ENCODE results near the gene S100A14. TPM values are rescaled to one million over a fixed set of nuclear protein-coding genes. Genes with fewer than 3 reads are reported as not detected.
A peak's percentile ranks its signal among the peaks of the same experiment; 100 is the strongest.
"Not testable (repeated sequence)": the region's sequence is repeated elsewhere in the genome, so short reads cannot be mapped to it uniquely, and the experiment has no call there.

Gene S100A14
- total RNA-seq, result 1.0 and 52.3 TPM in 2 replicates

DNA sequence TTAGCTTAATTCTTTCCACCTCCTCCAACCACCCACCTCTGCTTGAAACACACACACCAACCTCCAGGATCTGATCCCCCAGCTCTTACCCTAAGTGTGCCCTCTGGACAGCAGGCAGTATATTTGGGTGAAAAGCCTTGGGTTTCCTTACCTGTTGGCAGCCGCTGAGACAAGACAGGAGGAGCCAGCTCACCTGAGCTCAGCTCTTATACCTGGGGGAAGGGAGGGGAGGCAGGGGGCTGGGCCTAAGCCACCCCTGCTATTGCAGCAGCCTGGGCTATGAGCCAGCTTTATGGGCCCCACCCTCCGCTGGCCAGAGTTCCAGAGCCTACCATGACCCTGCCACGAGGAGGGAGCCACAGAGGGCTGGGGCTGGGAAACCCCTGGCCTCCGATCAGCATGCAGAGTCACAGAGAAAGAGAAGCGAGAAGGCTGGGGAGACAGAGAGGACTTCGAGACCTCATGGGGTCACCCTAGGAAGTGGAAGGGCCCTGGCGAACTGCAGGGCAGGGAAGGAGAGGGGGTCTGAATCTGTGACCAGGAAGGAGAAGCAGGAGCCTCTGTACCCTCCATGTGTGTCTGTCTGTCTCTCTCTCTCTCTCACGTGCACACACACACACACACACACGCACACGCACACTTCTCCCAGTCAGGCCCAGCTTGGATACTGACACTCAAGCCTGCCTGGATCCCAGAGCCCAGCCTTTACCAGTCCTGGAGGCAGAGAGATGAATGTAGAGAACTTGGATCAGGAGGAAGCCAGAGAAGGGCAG, at the start of gene S100A14:
TSS of gene S100A14 (minus strand) at position 182 of the 773 bp plus-strand sequence. CDS start 467 bp downstream, outside the sequence.
- peak; percentile 45 for DNase-seq (ENCODE audit: low read depth)

GRCh38 chr1:153663211-153663610, 47.1 kb upstream of the S100A14 start:
- DNase-seq (ENCODE audit: low read depth), result peak; percentile 44

DNA sequence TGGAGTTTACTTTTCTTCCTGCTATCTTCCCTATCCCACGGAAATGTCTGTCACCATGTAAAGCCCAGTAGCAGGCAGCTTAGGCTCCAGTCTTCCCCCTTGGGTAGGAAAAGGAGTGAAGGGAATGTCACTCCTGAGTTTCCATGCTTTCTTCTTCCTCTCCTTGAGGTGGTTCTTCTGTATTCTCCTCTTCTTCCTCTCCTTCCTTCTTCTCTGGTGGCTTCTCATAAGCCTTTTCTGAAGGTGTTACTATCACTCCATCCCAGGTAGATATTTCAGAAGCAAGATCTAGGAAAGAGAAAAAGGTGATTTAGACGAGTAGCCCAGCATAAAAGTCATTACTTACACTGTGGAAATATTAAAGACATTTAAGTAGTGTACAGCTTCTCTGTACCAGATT, 46.1 kb upstream of the S100A14 start:
- DNase-seq (ENCODE audit: low read depth), result no peak

DNA sequence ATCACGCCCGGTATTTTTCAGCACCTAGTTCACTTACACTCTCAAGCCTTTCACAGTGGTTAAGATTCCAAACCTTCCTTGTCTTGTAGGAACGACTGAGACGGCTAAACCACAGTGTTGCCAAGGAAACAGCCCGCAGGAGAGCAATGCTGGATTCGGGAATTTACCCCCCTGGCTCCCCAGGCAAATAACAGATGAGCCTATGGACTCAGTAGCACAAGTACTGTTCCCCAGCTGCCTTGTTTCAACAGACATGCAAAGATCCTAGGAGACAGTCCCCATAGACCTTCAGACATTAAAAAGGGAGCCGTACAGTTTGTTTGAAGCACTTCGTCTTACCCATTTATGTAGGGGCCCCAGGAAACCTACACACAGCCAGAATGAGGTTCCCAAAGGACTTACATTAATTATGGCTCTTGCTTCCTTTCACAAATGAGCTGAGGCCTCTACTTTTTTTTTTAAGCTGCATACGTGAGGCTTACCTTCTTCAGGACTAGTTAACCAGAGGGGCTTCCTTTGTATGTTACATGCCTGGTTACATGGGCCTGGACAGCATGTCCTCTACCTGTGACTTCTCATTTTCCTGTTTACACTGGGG, 45.1 kb upstream of the S100A14 start:
- no peak for DNase-seq (ENCODE audit: low read depth)

- no peak for DNase-seq (ENCODE audit: low read depth)
Measured at GRCh38 chr1:153659656-153660055, 43.5 kb upstream of the S100A14 start.

DNA sequence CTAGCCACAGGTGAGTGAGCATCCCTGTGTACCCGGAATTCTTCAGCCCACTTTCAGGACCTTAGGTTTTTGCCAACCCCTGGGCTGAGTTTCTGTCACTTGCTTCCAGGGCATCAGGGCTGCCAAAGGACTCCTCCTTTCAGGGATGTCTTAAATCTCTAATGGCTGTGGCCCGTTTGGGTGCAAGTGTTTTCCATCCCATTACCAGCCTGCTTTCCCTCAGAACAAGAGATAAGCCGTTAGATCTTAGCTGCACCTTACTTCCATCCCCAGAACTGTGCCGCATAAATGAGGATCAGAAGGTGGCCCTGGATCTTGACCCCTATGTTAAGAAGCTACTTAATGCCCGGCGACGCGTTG, 43.0 kb upstream of the S100A14 start:
- no peak for DNase-seq (ENCODE audit: low read depth)

GRCh38 chr1:153658400-153659174, 42.5 kb upstream of the S100A14 start, which contains the start of gene SNAPIN:
Gene SNAPIN, plus strand, starts transcription at chr1:153658703. Its CDS starts 41 bp downstream, at chr1:153658744.
- peak; percentile 74 for DNase-seq (ENCODE audit: low read depth)

GRCh38 chr1:153655333-153655732, 39.2 kb upstream of the S100A14 start:
- DNase-seq (ENCODE audit: low read depth), result no peak

GRCh38 chr1:153652805-153653500, 36.8 kb upstream of the S100A14 start:
- peak; percentile 95 for DNase-seq (ENCODE audit: low read depth)

- DNase-seq (ENCODE audit: low read depth), result no peak
Measured at GRCh38 chr1:153651771-153652170, 35.6 kb upstream of the S100A14 start.

GRCh38 chr1:153649863-153650235, 33.7 kb upstream of the S100A14 start:
- DNase-seq (ENCODE audit: low read depth), result no peak

DNA sequence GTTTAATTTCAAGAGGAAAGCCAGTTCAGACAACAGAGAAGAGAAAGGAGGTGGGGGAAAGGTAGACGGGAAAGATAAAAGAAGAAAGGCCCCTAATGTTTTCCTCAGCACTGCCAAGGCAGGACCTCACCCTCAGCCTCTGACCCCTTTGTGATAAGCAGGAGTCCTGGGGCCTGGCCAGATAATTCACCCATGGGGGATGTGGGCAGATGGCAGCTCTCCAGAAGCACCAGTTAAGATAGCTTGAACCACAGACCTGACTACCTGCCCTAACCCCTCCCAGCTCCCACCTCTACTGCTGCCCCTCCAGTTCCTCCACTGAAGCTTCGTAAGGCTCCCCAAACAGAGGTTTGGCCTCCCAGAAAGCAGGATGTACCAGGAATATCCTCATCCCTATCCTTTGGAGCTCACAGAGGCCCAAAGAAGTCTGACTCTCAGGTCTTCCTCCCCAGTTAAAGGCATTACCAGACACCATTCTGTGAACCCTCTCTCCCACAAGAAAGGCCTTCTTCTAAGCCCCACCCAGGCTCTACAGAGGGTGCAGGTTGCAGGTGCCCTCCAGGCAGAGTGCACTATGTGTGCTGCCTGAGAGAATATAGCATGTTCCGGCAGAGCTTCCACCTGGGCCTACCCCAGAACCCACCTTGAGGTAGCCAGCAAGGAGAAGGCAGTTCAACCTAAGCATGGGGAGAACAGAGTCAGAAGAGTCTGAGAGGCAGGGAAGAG, 33.2 kb upstream of the S100A14 start:
- no peak for DNase-seq (ENCODE audit: low read depth)

DNA sequence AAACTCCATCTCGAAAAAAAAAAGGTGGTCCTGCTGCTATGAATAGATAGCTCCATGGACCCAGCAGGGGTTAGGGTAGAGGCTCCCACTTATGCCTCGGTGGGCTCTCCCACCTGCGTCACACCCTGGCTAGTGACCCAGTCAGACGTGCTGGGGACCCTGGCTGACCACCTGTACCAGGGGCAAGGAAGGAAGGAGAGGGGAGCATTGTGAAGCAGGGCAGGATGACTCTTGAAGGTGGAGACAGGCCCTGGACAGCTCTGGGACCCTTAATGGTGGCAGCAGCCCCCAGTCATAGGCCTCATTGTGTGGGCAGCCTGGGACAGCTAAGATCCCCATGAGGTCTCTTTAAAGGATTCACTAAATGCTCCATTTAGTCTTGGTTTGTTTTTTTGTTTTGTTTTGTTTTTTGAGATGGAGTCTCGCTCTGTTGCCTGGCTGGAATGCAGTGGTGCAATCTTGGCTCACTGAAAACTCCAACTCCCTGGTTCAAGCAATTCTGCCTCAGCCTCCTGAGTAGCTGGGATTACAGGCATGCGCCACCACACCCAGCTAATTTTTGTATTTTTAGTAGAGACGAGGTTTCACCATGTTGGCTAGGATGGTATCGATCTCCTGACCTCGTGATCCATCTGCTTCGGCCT, 32.0 kb upstream of the S100A14 start:
- peak; percentile 82 for DNase-seq (ENCODE audit: low read depth)

- DNase-seq (ENCODE audit: low read depth), result no peak
Measured at GRCh38 chr1:153647346-153647714, 31.2 kb upstream of the S100A14 start.

- DNase-seq (ENCODE audit: low read depth), result no peak
Measured at GRCh38 chr1:153646672-153647345, 30.7 kb upstream of the S100A14 start.

DNA sequence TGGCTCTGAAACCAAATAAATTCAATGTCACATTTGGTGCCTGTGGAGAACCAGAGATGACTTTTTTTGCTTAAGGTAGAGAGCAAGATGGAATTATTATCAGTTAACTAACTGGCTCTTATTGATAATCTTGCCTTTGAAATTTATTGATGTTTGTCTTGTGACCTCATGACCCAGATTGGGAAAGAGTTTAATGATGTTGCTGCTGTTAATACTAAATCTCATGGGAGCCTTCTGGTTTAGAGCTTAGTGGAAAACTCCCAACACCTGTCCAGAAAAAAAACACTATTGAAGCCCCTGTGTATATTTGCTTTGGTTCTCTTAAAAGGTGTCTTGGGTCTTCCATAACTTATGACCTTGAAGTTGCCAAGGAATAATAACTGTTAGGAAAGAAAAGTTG, 27.7 kb upstream of the S100A14 start:
- DNase-seq (ENCODE audit: low read depth), result peak; percentile 42

GRCh38 chr1:153643100-153643499, 27.0 kb upstream of the S100A14 start:
- no peak for DNase-seq (ENCODE audit: low read depth)

- DNase-seq (ENCODE audit: low read depth), result no peak
Measured at GRCh38 chr1:153642161-153642560, 26.0 kb upstream of the S100A14 start.

- DNase-seq (ENCODE audit: low read depth), result peak; percentile 41
Measured at GRCh38 chr1:153640861-153641260, 24.7 kb upstream of the S100A14 start.

DNA sequence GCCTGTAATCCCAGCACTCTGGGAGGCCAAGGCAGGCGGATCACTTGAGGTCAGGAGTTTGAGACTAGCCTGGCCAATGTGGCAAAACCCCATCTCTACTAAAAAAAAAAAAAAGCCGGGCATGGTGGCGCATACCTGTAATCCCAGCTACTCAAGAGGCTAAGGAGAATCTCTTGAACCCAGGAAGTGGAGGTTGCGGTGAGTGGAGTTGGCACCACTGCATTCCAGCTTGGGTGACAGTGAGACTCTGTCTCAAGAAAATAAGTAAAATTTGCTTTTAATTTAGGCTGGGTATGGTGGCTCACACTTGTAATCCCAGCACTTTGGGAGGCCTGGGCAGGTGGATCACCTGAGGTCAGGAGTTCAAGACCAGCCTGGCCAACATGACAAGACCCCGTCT, 24.1 kb upstream of the S100A14 start:
- DNase-seq (ENCODE audit: low read depth), result not testable (repeated sequence)
